ENCODE results near the gene MAGED2.

The MAGED2 gene

DNA sequence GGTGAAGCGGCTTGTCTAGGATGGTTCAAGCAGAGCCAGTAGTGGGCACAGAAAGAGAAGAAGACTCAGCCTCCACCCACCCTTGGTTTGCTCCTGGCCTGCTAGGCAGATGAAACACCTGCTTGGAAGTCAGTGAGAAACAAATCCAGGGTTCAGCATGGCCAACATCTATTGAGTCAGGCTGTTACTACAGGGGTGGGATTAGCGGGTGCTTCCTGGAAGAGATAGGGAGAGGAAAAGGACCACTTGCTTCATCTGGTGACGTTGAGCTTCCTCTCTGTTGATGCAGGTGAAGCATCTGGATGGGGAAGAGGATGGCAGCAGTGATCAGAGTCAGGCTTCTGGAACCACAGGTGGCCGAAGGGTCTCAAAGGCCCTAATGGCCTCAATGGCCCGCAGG lies 3.0 kb downstream of the MAGED2 start:
- Histone ChIP-seq H3K27me3 (ENCODE audit: control insufficient read depth in 3 of 3, insufficient read depth in 3 of 3, low read depth in 1 of 3, low read length in 3 of 3) (peaks cover 0 to 7% (median 0%) of the 10 kb centered on the region in 3 experiments), H3K4me3 (ENCODE audit: low read length in 2 of 2) (no peak overlapping the region), H4K91ac (ENCODE audit: low read depth, low read length, poor library complexity) (no peak overlapping the region), H3K4me2 (ENCODE audit: insufficient read depth, low read length, poor library complexity, severe bottlenecking) (no peak overlapping the region), H3K4me1 (ENCODE audit: control insufficient read depth in 2 of 2, insufficient read depth in 1 of 2, low read depth in 1 of 2, low read length in 2 of 2) (peaks cover 0 to 2% of the 10 kb centered on the region in 2 donors), H3K4ac (ENCODE audit: low read length) (no peak overlapping the region), H2BK5ac (ENCODE audit: low read length) (no peak overlapping the region), H2BK15ac (ENCODE audit: low read length) (no peak overlapping the region), H3K27ac (replicated peaks; ENCODE audit: low read length) (no peak overlapping the region), H3K23ac (ENCODE audit: low read depth, low read length, poor library complexity) (no peak overlapping the region), H4K8ac (ENCODE audit: low read depth, low read length) (no peak overlapping the region), H2BK12ac (ENCODE audit: low read length) (no peak overlapping the region), H3K79me1 (ENCODE audit: low read depth, low read length) (peaks cover 3% of the 10 kb centered on the region), H2BK120ac (ENCODE audit: low read depth, low read length) (no peak overlapping the region), H2AK5ac (ENCODE audit: low read depth, low read length) (no peak overlapping the region), H2AFZ (ENCODE audit: low read length) (no peak overlapping the region), H3K18ac (ENCODE audit: low read length) (no peak overlapping the region), H3K9ac (ENCODE audit: low read depth, low read length, poor library complexity) (no peak overlapping the region), H3K9me3 (replicated peaks in 1 of 2; ENCODE audit: control insufficient read depth in 2 of 2, insufficient read depth in 1 of 2, low read depth in 1 of 2, low read length in 2 of 2) (no peaks in the 10 kb centered on the region), H3K14ac (ENCODE audit: low read length) (no peak overlapping the region), H3K36me3 (replicated peaks in 1 of 2; ENCODE audit: control insufficient read depth in 2 of 2, insufficient read depth in 2 of 2, low read length in 2 of 2) (peaks cover 47 to 65% of the 10 kb centered on the region in 2 donors)
- no peak for DNase-seq (ENCODE audit: low spot score)
- no CpG with 5 or more reads among the region's 5 CpGs for WGBS, 2 donors (ENCODE audit: extremely low coverage in 2 of 2, insufficient read length in 2 of 2, insufficient replicate concordance in 1 of 2)

DNA sequence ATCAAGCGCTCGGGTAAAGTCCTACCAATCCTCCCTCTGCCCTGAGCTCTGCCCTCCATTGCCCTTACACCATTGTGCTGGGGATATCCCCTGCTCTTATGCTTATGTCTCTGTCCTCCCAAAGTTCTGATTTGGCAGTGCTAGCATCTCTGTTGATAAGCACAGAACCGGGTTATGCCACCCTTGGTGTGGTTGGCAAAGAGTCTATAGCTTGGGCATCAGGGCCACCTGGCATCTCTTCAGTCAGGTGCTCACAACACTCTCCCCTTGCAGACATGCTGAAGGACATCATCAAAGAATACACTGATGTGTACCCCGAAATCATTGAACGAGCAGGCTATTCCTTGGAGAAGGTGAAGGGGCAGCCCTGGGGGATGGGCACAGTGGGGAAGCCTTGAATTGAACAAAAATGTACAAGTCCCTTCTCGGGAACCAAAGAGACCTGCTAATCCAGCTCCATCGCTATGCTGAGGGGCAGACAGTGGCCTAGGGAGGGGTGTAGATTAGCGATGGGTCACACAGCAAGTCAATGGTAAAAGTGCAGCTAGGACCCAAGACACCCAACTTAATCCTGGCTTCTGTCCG lies 3.8 kb downstream of the MAGED2 start:
- Histone ChIP-seq H3K27ac (replicated peaks; ENCODE audit: low read length) (no peak overlapping the region), H2BK120ac (ENCODE audit: low read depth, low read length) (no peak overlapping the region), H3K18ac (ENCODE audit: low read length) (no peak overlapping the region), H3K4me2 (ENCODE audit: insufficient read depth, low read length, poor library complexity, severe bottlenecking) (no peak overlapping the region), H2BK5ac (ENCODE audit: low read length) (no peak overlapping the region), H3K36me3 (replicated peaks in 1 of 2; ENCODE audit: control insufficient read depth in 2 of 2, insufficient read depth in 2 of 2, low read length in 2 of 2) (peaks cover 49 to 74% of the 10 kb centered on the region in 2 donors), H3K4me3 (ENCODE audit: low read length in 2 of 2) (no peak overlapping the region), H3K27me3 (ENCODE audit: control insufficient read depth in 3 of 3, insufficient read depth in 3 of 3, low read depth in 1 of 3, low read length in 3 of 3) (no peaks in the 10 kb centered on the region), H3K14ac (ENCODE audit: low read length) (no peak overlapping the region), H2BK12ac (ENCODE audit: low read length) (no peak overlapping the region), H3K4ac (ENCODE audit: low read length) (no peak overlapping the region), H3K9me3 (replicated peaks in 1 of 2; ENCODE audit: control insufficient read depth in 2 of 2, insufficient read depth in 1 of 2, low read depth in 1 of 2, low read length in 2 of 2) (no peaks in the 10 kb centered on the region), H4K8ac (ENCODE audit: low read depth, low read length) (no peak overlapping the region), H3K4me1 (ENCODE audit: control insufficient read depth in 2 of 2, insufficient read depth in 1 of 2, low read depth in 1 of 2, low read length in 2 of 2) (peaks cover 0 to 2% of the 10 kb centered on the region in 2 donors), H3K23ac (ENCODE audit: low read depth, low read length, poor library complexity) (no peak overlapping the region), H3K79me1 (ENCODE audit: low read depth, low read length) (peaks cover 3% of the 10 kb centered on the region), H3K9ac (ENCODE audit: low read depth, low read length, poor library complexity) (no peak overlapping the region), H2BK15ac (ENCODE audit: low read length) (no peak overlapping the region), H2AFZ (ENCODE audit: low read length) (no peak overlapping the region), H4K91ac (ENCODE audit: low read depth, low read length, poor library complexity) (no peak overlapping the region), H2AK5ac (ENCODE audit: low read depth, low read length) (no peak overlapping the region)
- WGBS, 2 donors (ENCODE audit: extremely low coverage in 2 of 2, insufficient read length in 2 of 2, insufficient replicate concordance in 1 of 2): no CpG with 5 or more reads among the region's 9 CpGs
- DNase-seq (ENCODE audit: low spot score): no peak

DNA sequence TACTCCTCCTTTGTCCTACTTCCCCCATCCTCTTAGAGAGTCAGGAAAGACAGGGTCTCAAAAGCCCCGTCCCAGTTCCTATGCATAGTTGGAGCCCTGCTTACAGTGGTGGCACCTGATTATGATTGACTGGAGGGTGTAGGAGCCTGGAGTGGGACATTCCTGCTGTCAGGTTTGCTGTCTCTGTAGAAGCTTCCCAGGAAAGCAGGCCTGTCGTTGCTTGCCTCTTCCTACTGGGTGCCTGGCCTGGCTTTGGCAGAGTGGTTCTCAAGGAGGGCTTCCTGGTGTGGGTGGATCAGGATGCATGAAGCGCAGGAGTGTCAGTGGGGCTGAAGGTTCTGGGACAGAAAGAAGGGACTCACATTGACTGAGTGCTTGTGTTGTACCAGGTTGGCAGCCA lies 4.8 kb downstream of the MAGED2 start:
- no peak overlapping the region for H3K4me2 ChIP-seq (ENCODE audit: insufficient read depth, low read length, poor library complexity, severe bottlenecking)
- peaks cover 0 to 2% of the 10 kb centered on the region in 2 donors for H3K4me1 ChIP-seq (ENCODE audit: control insufficient read depth in 2 of 2, insufficient read depth in 1 of 2, low read depth in 1 of 2, low read length in 2 of 2)
- H3K27me3 ChIP-seq (ENCODE audit: control insufficient read depth in 3 of 3, insufficient read depth in 3 of 3, low read depth in 1 of 3, low read length in 3 of 3): no peaks in the 10 kb centered on the region
- no peak overlapping the region for H3K18ac ChIP-seq (ENCODE audit: low read length)
- no peak overlapping the region for H2BK120ac ChIP-seq (ENCODE audit: low read depth, low read length)
- no peak overlapping the region for H3K4me3 ChIP-seq (ENCODE audit: low read length in 2 of 2)
- peaks cover 50 to 76% of the 10 kb centered on the region in 2 donors for H3K36me3 ChIP-seq (replicated peaks in 1 of 2; ENCODE audit: control insufficient read depth in 2 of 2, insufficient read depth in 2 of 2, low read length in 2 of 2)
- no peaks in the 10 kb centered on the region for H3K9me3 ChIP-seq (replicated peaks in 1 of 2; ENCODE audit: control insufficient read depth in 2 of 2, insufficient read depth in 1 of 2, low read depth in 1 of 2, low read length in 2 of 2)
- H2BK15ac ChIP-seq (ENCODE audit: low read length): no peak overlapping the region
- no peak overlapping the region for H2BK5ac ChIP-seq (ENCODE audit: low read length)
- no peak overlapping the region for H3K27ac ChIP-seq (replicated peaks; ENCODE audit: low read length)
- H3K9ac ChIP-seq (ENCODE audit: low read depth, low read length, poor library complexity): no peak overlapping the region
- H3K4ac ChIP-seq (ENCODE audit: low read length): no peak overlapping the region
- no peak overlapping the region for H3K14ac ChIP-seq (ENCODE audit: low read length)
- no peak overlapping the region for H3K23ac ChIP-seq (ENCODE audit: low read depth, low read length, poor library complexity)
- peaks cover 3% of the 10 kb centered on the region for H3K79me1 ChIP-seq (ENCODE audit: low read depth, low read length)
- H4K91ac ChIP-seq (ENCODE audit: low read depth, low read length, poor library complexity): no peak overlapping the region
- H2AK5ac ChIP-seq (ENCODE audit: low read depth, low read length): no peak overlapping the region
- no peak overlapping the region for H4K8ac ChIP-seq (ENCODE audit: low read depth, low read length)
- WGBS, 2 donors (ENCODE audit: extremely low coverage in 2 of 2, insufficient read length in 2 of 2, insufficient replicate concordance in 1 of 2): no CpG with 5 or more reads among the region's 3 CpGs
- DNase-seq (ENCODE audit: low spot score): no peak
- no peak overlapping the region for H2AFZ ChIP-seq (ENCODE audit: low read length)
- no peak overlapping the region for H2BK12ac ChIP-seq (ENCODE audit: low read length)

DNA sequence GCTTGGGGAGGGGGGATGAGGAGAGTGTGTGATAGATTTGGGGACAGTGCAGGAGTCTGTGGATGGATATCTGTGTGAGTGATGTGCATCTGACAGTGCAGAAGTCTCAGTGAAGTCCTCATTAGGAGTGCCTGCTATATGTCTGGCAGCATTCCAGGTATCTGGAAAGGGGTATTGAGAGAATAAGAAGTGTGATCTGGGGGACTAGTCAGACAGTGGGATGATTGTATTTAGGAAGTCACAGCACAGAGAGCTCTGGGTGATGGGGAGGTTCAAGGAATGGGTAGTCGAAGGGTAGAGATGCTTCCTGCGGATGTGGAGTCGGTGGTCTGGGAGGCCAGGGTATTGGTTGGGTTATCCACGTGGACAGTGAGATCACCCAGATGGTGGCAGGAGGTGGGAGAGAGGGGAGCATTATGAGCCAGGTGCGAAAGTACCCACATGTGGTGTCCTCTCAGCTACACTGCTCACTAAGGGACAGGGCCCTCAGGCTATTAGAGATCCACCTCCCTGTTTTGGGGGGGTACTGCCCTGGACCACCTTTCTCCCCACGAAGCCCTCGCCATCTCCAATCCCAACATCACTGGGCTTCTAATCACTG lies 9.8 kb downstream of the MAGED2 start:
- Histone ChIP-seq H4K8ac (ENCODE audit: low read depth, low read length) (no peak overlapping the region), H3K4me1 (ENCODE audit: control insufficient read depth in 2 of 2, insufficient read depth in 1 of 2, low read depth in 1 of 2, low read length in 2 of 2) (no peaks in the 10 kb centered on the region), H3K9me3 (replicated peaks in 1 of 2; ENCODE audit: control insufficient read depth in 2 of 2, insufficient read depth in 1 of 2, low read depth in 1 of 2, low read length in 2 of 2) (no peaks in the 10 kb centered on the region), H2BK120ac (ENCODE audit: low read depth, low read length) (no peak overlapping the region), H3K14ac (ENCODE audit: low read length) (no peak overlapping the region), H3K23ac (ENCODE audit: low read depth, low read length, poor library complexity) (no peak overlapping the region), H3K9ac (ENCODE audit: low read depth, low read length, poor library complexity) (no peak overlapping the region), H3K4ac (ENCODE audit: low read length) (no peak overlapping the region), H3K4me3 (ENCODE audit: low read length in 2 of 2) (no peak overlapping the region), H2AK5ac (ENCODE audit: low read depth, low read length) (no peak overlapping the region), H3K27ac (replicated peaks; ENCODE audit: low read length) (no peak overlapping the region), H3K36me3 (replicated peaks in 1 of 2; ENCODE audit: control insufficient read depth in 2 of 2, insufficient read depth in 2 of 2, low read length in 2 of 2) (peaks cover 25 to 43% of the 10 kb centered on the region in 2 donors), H3K4me2 (ENCODE audit: insufficient read depth, low read length, poor library complexity, severe bottlenecking) (no peak overlapping the region), H2BK15ac (ENCODE audit: low read length) (no peak overlapping the region), H2BK12ac (ENCODE audit: low read length) (no peak overlapping the region), H3K18ac (ENCODE audit: low read length) (no peak overlapping the region), H3K79me1 (ENCODE audit: low read depth, low read length) (no peaks in the 10 kb centered on the region), H3K27me3 (ENCODE audit: control insufficient read depth in 3 of 3, insufficient read depth in 3 of 3, low read depth in 1 of 3, low read length in 3 of 3) (no peaks in the 10 kb centered on the region), H4K91ac (ENCODE audit: low read depth, low read length, poor library complexity) (no peak overlapping the region), H2BK5ac (ENCODE audit: low read length) (no peak overlapping the region), H2AFZ (ENCODE audit: low read length) (no peak overlapping the region)
- no peak for DNase-seq (ENCODE audit: low spot score)
- WGBS, 2 donors (ENCODE audit: extremely low coverage in 2 of 2, insufficient read length in 2 of 2, insufficient replicate concordance in 1 of 2): no CpG with 5 or more reads among the region's 7 CpGs
